Head of caudate nucleus (tissue), 42 donors: ENCODE measurements around the gene CRELD2.

ENCODE experiments used
- DNase-seq, 42 donors: peaks; one replicate each; pipeline versions ENCODE4 v3.0.0 to v3.0.0-alpha.2; 2020 to 2021; ENCODE audit warnings: mixed read lengths in 7 of 42
- intact Hi-C: fragments of 100-400 bp; cut with DNase I; formaldehyde crosslinking; loops from one replicate; pipeline ENCODE4 v1.15.0; 2022

Gene CRELD2

GRCh38 chr22:49968831-49969661 is 50.6 kb downstream of the CRELD2 start:
- intact Hi-C loops = loop anchor here (10.0 kb wide), 1 partner anchor 226 kb away; no protein-coding TSS in a partner anchor
- DNase-seq = peak in 19 of 42 donors; percentile 6 to 63 (median 17)

GRCh38 chr22:49969751-49970527 is 51.5 kb downstream of the CRELD2 start:
- DNase-seq = peak in 21 of 42 donors; percentile 2 to 41 (median 15)
- intact Hi-C loops = loop anchor here (10.0 kb wide), 1 partner anchor 225 kb away; no protein-coding TSS in a partner anchor

- intact Hi-C loops = no loop called here
- peak; percentile 88 to 99 (median 94) for DNase-seq
Measured at GRCh38 chr22:49970528-49971231, 52.2 kb downstream of the CRELD2 start.

GRCh38 chr22:49971232-49972162 is 53.1 kb downstream of the CRELD2 start:
- peak in 39 of 42 donors; percentile 35 to 87 (median 60) for DNase-seq
- intact Hi-C loops = no loop called here

GRCh38 chr22:49972163-49973017 is 54.0 kb downstream of the CRELD2 start:
- intact Hi-C loops = no loop called here
- peak in 20 of 42 donors; percentile 5 to 44 (median 12) for DNase-seq

GRCh38 chr22:49973018-49973961 is 54.9 kb downstream of the CRELD2 start:
- DNase-seq = peak in 3 of 42 donors; percentile 1 to 8 (median 2)
- intact Hi-C loops = no loop called here

GRCh38 chr22:49975543-49976389 is 57.3 kb downstream of the CRELD2 start:
- intact Hi-C loops = no loop called here
- DNase-seq = peak in 23 of 42 donors; percentile 5 to 44 (median 14)

GRCh38 chr22:49976439-49977175 is 58.2 kb downstream of the CRELD2 start:
- intact Hi-C loops = no loop called here
- DNase-seq = peak in 35 of 42 donors; percentile 8 to 82 (median 54)
